Ishikawa (cell line): Measurements from ENCODE around the gene GRIK1.

Experiments used
- CEBPB ChIP-seq: IDR thresholded peaks from 2 replicates; pipeline ENCODE4 v1.6.1; 2012
- CREB1 ChIP-seq: IDR thresholded peaks from 2 replicates; pipeline ENCODE4 v1.6.1; 2012; ENCODE audit warnings: low read depth
- EGR1 ChIP-seq: IDR thresholded peaks from 2 replicates; pipeline ENCODE4 v1.6.1; 2012
- EP300 ChIP-seq: IDR thresholded peaks from 2 replicates; pipeline ENCODE4 v1.6.1; 2012; ENCODE audit warnings: borderline replicate concordance
- FOXM1 ChIP-seq: IDR thresholded peaks from 2 replicates; pipeline ENCODE4 v1.6.1; 2012; ENCODE audit warnings: low read depth, borderline replicate concordance
- NFIC ChIP-seq: IDR thresholded peaks from 2 replicates; pipeline ENCODE4 v1.6.1; 2012
- RAD21 ChIP-seq: IDR thresholded peaks from 2 replicates; pipeline ENCODE4 v1.6.1; 2012; ENCODE audit warnings: low read depth
- TAF1 ChIP-seq: IDR thresholded peaks from 2 replicates; pipeline ENCODE4 v1.6.1; 2012; ENCODE audit warnings: low read depth, mild to moderate bottlenecking
- TCF12 ChIP-seq: IDR thresholded peaks from 2 replicates; pipeline ENCODE4 v1.6.1; 2012; ENCODE audit warnings: low read depth
- TEAD4 ChIP-seq: IDR thresholded peaks from 2 replicates; pipeline ENCODE4 v1.6.1; 2012
- YY1 ChIP-seq: IDR thresholded peaks from 2 replicates; pipeline ENCODE4 v1.6.1; 2012; ENCODE audit warnings: low read depth
- ZBTB7A ChIP-seq: IDR thresholded peaks from 2 replicates; pipeline ENCODE4 v1.6.1; 2012; ENCODE audit warnings: low read depth
- TF ChIP-seq, protein P1 (sequence below): IDR thresholded peaks from 2 replicates; pipeline ENCODE4 v1.6.1; 2012; ENCODE audit warnings: low read depth, mild to moderate bottlenecking
- TF ChIP-seq, protein P2 (sequence below): IDR thresholded peaks from 2 replicates; pipeline ENCODE4 v1.6.1; 2012
- TF ChIP-seq, protein P3 (sequence below): IDR thresholded peaks from 2 replicates; pipeline ENCODE4 v1.6.1; 2012

GRIK1 gene

DNA sequence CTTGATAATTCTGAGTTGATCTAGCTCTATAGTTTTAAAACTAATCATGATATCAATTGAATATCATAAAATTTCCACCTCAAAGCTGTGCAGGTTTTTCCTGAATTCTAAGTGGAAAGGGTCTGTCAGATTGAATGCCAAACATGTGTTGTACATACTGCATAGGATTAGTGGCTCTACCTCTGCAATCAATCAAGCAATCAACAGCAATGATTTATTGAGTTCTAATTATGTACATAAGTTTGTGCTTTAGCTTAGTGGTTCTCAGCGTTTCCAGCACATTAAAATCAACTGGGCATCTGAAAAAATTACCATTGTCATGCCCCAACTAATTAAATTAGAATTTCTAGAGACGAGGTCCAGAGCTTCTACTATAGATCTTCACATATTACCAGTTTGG lies 389.6 kb downstream of the GRIK1 start:
- TF ChIP-seq, protein P1, sequence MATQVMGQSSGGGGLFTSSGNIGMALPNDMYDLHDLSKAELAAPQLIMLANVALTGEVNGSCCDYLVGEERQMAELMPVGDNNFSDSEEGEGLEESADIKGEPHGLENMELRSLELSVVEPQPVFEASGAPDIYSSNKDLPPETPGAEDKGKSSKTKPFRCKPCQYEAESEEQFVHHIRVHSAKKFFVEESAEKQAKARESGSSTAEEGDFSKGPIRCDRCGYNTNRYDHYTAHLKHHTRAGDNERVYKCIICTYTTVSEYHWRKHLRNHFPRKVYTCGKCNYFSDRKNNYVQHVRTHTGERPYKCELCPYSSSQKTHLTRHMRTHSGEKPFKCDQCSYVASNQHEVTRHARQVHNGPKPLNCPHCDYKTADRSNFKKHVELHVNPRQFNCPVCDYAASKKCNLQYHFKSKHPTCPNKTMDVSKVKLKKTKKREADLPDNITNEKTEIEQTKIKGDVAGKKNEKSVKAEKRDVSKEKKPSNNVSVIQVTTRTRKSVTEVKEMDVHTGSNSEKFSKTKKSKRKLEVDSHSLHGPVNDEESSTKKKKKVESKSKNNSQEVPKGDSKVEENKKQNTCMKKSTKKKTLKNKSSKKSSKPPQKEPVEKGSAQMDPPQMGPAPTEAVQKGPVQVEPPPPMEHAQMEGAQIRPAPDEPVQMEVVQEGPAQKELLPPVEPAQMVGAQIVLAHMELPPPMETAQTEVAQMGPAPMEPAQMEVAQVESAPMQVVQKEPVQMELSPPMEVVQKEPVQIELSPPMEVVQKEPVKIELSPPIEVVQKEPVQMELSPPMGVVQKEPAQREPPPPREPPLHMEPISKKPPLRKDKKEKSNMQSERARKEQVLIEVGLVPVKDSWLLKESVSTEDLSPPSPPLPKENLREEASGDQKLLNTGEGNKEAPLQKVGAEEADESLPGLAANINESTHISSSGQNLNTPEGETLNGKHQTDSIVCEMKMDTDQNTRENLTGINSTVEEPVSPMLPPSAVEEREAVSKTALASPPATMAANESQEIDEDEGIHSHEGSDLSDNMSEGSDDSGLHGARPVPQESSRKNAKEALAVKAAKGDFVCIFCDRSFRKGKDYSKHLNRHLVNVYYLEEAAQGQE: no peak
- TF ChIP-seq TEAD4: no peak
- TF ChIP-seq EP300: no peak
- TF ChIP-seq ZBTB7A: no peak
- TF ChIP-seq TCF12: no peak
- no peak for TF ChIP-seq CEBPB
- TF ChIP-seq, protein P2, sequence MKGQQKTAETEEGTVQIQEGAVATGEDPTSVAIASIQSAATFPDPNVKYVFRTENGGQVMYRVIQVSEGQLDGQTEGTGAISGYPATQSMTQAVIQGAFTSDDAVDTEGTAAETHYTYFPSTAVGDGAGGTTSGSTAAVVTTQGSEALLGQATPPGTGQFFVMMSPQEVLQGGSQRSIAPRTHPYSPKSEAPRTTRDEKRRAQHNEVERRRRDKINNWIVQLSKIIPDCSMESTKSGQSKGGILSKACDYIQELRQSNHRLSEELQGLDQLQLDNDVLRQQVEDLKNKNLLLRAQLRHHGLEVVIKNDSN: no peak

DNA sequence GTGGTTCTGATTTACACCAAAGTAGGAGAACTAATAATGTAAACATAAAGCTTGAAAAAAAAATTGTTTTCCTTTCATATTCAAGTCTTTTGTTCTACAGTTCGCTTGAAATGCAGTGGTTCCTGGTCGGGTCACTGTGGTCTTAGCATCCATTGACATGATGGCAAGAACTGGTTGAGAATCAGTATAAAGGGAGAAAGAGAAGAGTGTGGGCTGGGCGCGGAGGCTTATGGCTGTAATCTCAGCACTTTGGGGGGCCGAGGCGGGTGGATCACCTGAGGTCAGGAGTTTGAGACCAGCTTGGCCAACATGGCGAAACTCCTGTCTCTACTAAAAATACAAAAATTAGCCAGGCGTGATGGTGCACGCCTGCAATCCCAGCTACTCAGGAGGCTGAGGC lies 390.2 kb downstream of the GRIK1 start:
- no peak for TF ChIP-seq YY1
- TF ChIP-seq CREB1: no peak
- TF ChIP-seq NFIC: no peak
- no peak for TF ChIP-seq FOXM1
- TF ChIP-seq, protein P1: no peak
- no peak for TF ChIP-seq ZBTB7A

DNA sequence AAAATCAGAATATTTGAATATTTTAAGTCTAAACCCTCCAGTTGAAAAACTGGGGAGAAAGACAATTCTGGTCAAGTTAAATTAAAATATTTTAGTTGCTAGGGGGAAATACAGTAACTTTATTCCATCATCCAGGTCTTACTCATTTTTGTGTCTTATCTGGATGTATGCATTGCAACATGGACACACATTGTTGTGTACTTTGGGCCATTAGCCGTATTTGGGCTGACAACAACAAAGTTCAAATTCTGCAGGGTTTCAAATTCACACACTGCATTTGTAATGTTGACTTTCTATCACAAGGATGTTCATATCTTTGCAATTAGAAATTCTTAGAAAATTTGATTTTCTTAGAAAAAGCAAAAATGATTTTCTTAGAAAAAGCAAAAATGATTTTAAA lies 391.8 kb downstream of the GRIK1 start:
- TF ChIP-seq ZBTB7A: no peak
- TF ChIP-seq, protein P1: no peak
- TF ChIP-seq YY1: no peak
- TF ChIP-seq, protein P2: no peak
- no peak for TF ChIP-seq TCF12
- TF ChIP-seq RAD21: no peak

DNA sequence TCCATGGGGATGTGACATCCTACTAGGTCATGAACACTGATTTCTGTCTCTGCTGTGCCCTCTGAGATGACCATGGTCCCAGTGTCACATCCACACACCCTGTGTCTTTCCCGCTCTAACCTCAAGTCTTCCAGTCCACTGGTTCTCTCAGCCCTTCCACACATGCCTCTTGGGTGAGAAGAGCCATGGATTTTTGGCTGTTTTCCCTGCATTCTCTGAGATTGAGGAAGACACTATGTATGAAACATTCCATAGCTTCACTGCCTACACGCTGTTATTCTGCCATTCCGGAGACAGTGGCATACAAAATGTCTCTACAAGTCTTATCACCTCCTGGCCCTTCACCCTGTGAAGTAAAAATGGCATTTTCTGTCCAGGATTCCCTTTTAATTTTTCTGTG lies 393.7 kb downstream of the GRIK1 start:
- TF ChIP-seq CEBPB (no peak), EP300 (no peak), EGR1 (no peak), RAD21 (no peak), TCF12 (no peak), CREB1 (no peak), FOXM1 (no peak), TAF1 (no peak), ZBTB7A (no peak), YY1 (no peak), NFIC (no peak)
- TF ChIP-seq, protein P3, sequence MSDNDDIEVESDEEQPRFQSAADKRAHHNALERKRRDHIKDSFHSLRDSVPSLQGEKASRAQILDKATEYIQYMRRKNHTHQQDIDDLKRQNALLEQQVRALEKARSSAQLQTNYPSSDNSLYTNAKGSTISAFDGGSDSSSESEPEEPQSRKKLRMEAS: no peak

DNA sequence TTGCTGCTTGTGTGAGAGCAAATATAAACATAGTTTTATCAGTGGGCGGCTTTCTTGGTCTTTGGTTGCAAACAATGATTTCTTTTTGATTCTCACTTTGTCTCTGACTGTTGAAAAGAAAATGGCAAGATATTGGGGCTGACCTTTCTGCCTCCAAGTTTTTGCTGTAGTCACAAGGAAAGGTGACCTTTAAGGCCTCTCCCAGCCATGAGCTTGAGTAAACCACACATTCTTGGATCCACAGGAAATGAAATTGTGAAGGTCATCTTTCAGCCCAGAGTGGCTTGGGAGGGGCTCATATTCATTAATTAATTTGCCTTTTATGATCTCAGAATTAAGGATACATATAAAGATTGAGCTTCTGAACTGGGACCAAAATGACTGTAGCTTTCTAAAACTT lies 399.5 kb downstream of the GRIK1 start:
- TF ChIP-seq CREB1 (no peak), TCF12 (no peak), CEBPB (no peak), EGR1 (no peak), YY1 (no peak), TAF1 (no peak), EP300 (no peak), ZBTB7A (no peak)
- TF ChIP-seq, protein P2: no peak
- TF ChIP-seq, protein P1: no peak
